Liver (tissue), 9 donors: ENCODE data around the gene FGFRL1. TPM values are rescaled to one million over a fixed set of nuclear protein-coding genes. Genes with fewer than 3 reads are reported as not detected.

ENCODE experiments used
- DNase-seq: peaks from one replicate; pipeline ENCODE4 v3.0.0-alpha.2; 2017; ENCODE audit warnings: low spot score
- H3K27ac ChIP-seq, 2 donors: one replicate each; pipeline ENCODE4 v1.7.0; 2013; ENCODE audit warnings: inconsistent platforms in 2 of 2, low read length in 2 of 2, control low read depth in 1 of 2, low read depth in 1 of 2, mild to moderate bottlenecking in 1 of 2
- H3K27me3 ChIP-seq, 4 donors: one replicate each; pipeline versions ENCODE4 v1.6.1 to v1.7.0; 2013; ENCODE audit warnings: low read length in 3 of 4, inconsistent platforms in 1 of 4, mild to moderate bottlenecking in 1 of 4, moderate library complexity in 1 of 4; ENCODE audit not compliant: control insufficient read depth in 4 of 4, insufficient read depth in 4 of 4
- H3K36me3 ChIP-seq, 4 donors: one replicate each; pipeline versions ENCODE4 v1.6.1 to v1.7.0; 2013; ENCODE audit warnings: low read length in 3 of 4, mild to moderate bottlenecking in 3 of 4, low read depth in 1 of 4, moderate library complexity in 1 of 4; ENCODE audit not compliant: control insufficient read depth in 4 of 4, insufficient read depth in 3 of 4
- H3K4me1 ChIP-seq, 4 donors: one replicate each; pipeline versions ENCODE4 v1.6.1 to v1.7.0; 2013; ENCODE audit warnings: low read length in 3 of 4, mild to moderate bottlenecking in 3 of 4, moderate library complexity in 1 of 4; ENCODE audit not compliant: control insufficient read depth in 4 of 4, insufficient read depth in 4 of 4
- H3K4me3 ChIP-seq, 3 donors: one replicate each; pipeline versions ENCODE4 v1.6.1 to v1.7.0; 2013; ENCODE audit warnings: low read length in 3 of 3, control low read depth in 1 of 3, low read depth in 1 of 3, mild to moderate bottlenecking in 1 of 3
- H3K9ac ChIP-seq, 2 donors: one replicate each; pipeline ENCODE4 v1.7.0; 2013; ENCODE audit warnings: low read length in 2 of 2, mild to moderate bottlenecking in 2 of 2, moderate library complexity in 2 of 2, control low read depth in 1 of 2, low read depth in 1 of 2
- H3K9me3 ChIP-seq, 4 donors: one replicate each; pipeline versions ENCODE4 v1.6.1 to v1.7.0; 2013; ENCODE audit warnings: low read length in 3 of 4; ENCODE audit not compliant: control insufficient read depth in 4 of 4
- ATF3 ChIP-seq: IDR thresholded peaks from 2 replicates; pipeline ENCODE4 v1.6.1; 2016; ENCODE audit warnings: antibody characterized with exemption
- EGR1 ChIP-seq, 2 donors: IDR thresholded peaks; 2 replicates each; pipeline ENCODE4 v1.6.1; 2016 to 2018; ENCODE audit warnings: antibody characterized with exemption in 2 of 2, low read depth in 2 of 2
- FOXA1 ChIP-seq: IDR thresholded peaks from 2 replicates; pipeline ENCODE4 v1.6.1; 2016; ENCODE audit warnings: antibody characterized with exemption
- FOXA2 ChIP-seq: IDR thresholded peaks from 2 replicates; pipeline ENCODE4 v1.6.1; 2016; ENCODE audit warnings: antibody characterized with exemption
- GABPA ChIP-seq, 2 donors: IDR thresholded peaks in 1 of 2; conservative IDR thresholded peaks in 1 of 2; 2 replicates each; pipeline ENCODE4 v1.6.1; 2016; ENCODE audit warnings: antibody characterized with exemption in 2 of 2, mild to moderate bottlenecking in 1 of 2, moderate library complexity in 1 of 2
- HNF4A ChIP-seq, 2 donors: conservative IDR thresholded peaks; 2 replicates each; pipeline ENCODE4 v1.6.1; 2016; ENCODE audit warnings: antibody characterized with exemption in 2 of 2, mild to moderate bottlenecking in 2 of 2
- HNF4G ChIP-seq: IDR thresholded peaks from 2 replicates; pipeline ENCODE4 v1.6.1; 2016; ENCODE audit warnings: antibody characterized with exemption
- JUND ChIP-seq, 2 donors: IDR thresholded peaks; 2 replicates each; pipeline ENCODE4 v1.6.1; 2016; ENCODE audit warnings: antibody characterized with exemption in 2 of 2
- NR2F2 ChIP-seq: IDR thresholded peaks from 2 replicates; pipeline ENCODE4 v1.6.1; 2016; ENCODE audit warnings: antibody characterized with exemption
- RAD21 ChIP-seq, 2 donors: IDR thresholded peaks; 2 replicates each; pipeline ENCODE4 v1.6.1; 2016; ENCODE audit warnings: antibody characterized with exemption in 2 of 2, mild to moderate bottlenecking in 2 of 2
- RXRA ChIP-seq, 2 donors: IDR thresholded peaks; 2 replicates each; pipeline ENCODE4 v1.6.1; 2017 to 2018; ENCODE audit warnings: antibody characterized with exemption in 2 of 2, mild to moderate bottlenecking in 1 of 2
- SP1 ChIP-seq: IDR thresholded peaks from 2 replicates; pipeline ENCODE4 v1.6.1; 2018; ENCODE audit warnings: antibody characterized with exemption, mild to moderate bottlenecking
- TAF1 ChIP-seq: conservative IDR thresholded peaks from 2 replicates; pipeline ENCODE4 v1.6.1; 2016; ENCODE audit warnings: antibody characterized with exemption, mild to moderate bottlenecking
- YY1 ChIP-seq: IDR thresholded peaks from 2 replicates; pipeline ENCODE4 v1.6.1; 2016; ENCODE audit warnings: antibody characterized with exemption, mild to moderate bottlenecking
- WGBS: extraction: QIAGEN DNeasy Blood & Tissue Kit; methylation state at CpG from one replicate; pipeline ENCODE4 v1.1.7; 2013; 5-methylcytosine and 5-hydroxymethylcytosine counted together
- polyA plus RNA-seq, 2 donors: library from polyadenylated mRNA; stranded (reverse) in 1 of 2; unstranded in 1 of 2; fragments of 200-250 nt in 1 of 2; fragments of >200 nt in 1 of 2; fragmentation: Nextera tagmentation in 1 of 2; extraction: Ambion mirVana in 1 of 2; gene quantifications; one replicate each; pipeline versions ENCODE4 v1.2.1 to v1.2.3, GENCODE V29; 2013 to 2015
- total RNA-seq, 2 donors: library from RNA; depleted of rRNA; stranded (reverse); fragments of >200 nt; gene quantifications; one replicate each; pipeline ENCODE4 v1.2.3, GENCODE V29; 2014
- TF ChIP-seq, protein P1 (sequence below): IDR thresholded peaks from 2 replicates; pipeline ENCODE4 v1.6.1; 2016; ENCODE audit warnings: antibody characterized with exemption
- TF ChIP-seq, protein P2 (sequence below): IDR thresholded peaks from 2 replicates; pipeline ENCODE4 v1.6.1; 2016; ENCODE audit warnings: antibody characterized with exemption, mild to moderate bottlenecking
- TF ChIP-seq, protein P3 (sequence below): fragments of 150-350 bp; IDR thresholded peaks from 2 replicates; pipeline ENCODE4 v1.5.1; 2017; ENCODE audit warnings: improper control_type of control experiment, low read depth, low read length; ENCODE audit not compliant: missing input control
- TF ChIP-seq, protein P4 (sequence below): IDR thresholded peaks from 2 replicates; pipeline ENCODE4 v1.6.1; 2016; ENCODE audit warnings: antibody characterized with exemption
- donor health status: healthy.
- donor health status: healthy.
- donor health status: healthy.
- donor health status: healthy.
- donor health status: healthy.

FGFRL1 gene
- total and polyA plus RNA-seq, 4 donors, result 14.2 to 49.1 (median 22.4) TPM

GRCh38 chr4:1000686-1001260 is 10.7 kb upstream of the FGFRL1 start:
- no peaks in the 10 kb centered on the region for H3K27me3 ChIP-seq
- DNase-seq, result no peak

More at GRCh38 chr4:1000686-1001260, 10.7 kb upstream of the FGFRL1 start:
- H3K4me1 ChIP-seq, result peaks cover 3 to 26% (median 15%) of the 10 kb centered on the region in 4 donors
- H3K4me3 ChIP-seq, result no peak overlapping the region
- TF ChIP-seq HNF4A (conservative IDR thresholded peaks at IDR 0.05), result no peak
- no peak for TF ChIP-seq ATF3
- TF ChIP-seq, protein P1, sequence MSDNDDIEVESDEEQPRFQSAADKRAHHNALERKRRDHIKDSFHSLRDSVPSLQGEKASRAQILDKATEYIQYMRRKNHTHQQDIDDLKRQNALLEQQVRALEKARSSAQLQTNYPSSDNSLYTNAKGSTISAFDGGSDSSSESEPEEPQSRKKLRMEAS, result no peak
- no peak for TF ChIP-seq RAD21 (IDR thresholded peaks at IDR 0.05)
- TF ChIP-seq YY1, result no peak
- TF ChIP-seq JUND (IDR thresholded peaks at IDR 0.05), result no peak
- TF ChIP-seq, protein P2, sequence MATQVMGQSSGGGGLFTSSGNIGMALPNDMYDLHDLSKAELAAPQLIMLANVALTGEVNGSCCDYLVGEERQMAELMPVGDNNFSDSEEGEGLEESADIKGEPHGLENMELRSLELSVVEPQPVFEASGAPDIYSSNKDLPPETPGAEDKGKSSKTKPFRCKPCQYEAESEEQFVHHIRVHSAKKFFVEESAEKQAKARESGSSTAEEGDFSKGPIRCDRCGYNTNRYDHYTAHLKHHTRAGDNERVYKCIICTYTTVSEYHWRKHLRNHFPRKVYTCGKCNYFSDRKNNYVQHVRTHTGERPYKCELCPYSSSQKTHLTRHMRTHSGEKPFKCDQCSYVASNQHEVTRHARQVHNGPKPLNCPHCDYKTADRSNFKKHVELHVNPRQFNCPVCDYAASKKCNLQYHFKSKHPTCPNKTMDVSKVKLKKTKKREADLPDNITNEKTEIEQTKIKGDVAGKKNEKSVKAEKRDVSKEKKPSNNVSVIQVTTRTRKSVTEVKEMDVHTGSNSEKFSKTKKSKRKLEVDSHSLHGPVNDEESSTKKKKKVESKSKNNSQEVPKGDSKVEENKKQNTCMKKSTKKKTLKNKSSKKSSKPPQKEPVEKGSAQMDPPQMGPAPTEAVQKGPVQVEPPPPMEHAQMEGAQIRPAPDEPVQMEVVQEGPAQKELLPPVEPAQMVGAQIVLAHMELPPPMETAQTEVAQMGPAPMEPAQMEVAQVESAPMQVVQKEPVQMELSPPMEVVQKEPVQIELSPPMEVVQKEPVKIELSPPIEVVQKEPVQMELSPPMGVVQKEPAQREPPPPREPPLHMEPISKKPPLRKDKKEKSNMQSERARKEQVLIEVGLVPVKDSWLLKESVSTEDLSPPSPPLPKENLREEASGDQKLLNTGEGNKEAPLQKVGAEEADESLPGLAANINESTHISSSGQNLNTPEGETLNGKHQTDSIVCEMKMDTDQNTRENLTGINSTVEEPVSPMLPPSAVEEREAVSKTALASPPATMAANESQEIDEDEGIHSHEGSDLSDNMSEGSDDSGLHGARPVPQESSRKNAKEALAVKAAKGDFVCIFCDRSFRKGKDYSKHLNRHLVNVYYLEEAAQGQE, result no peak
- no peak for TF ChIP-seq FOXA2
- TF ChIP-seq HNF4G, result no peak
- TF ChIP-seq TAF1, result no peak
- TF ChIP-seq SP1, result no peak
- TF ChIP-seq FOXA1, result no peak
- TF ChIP-seq, protein P3, sequence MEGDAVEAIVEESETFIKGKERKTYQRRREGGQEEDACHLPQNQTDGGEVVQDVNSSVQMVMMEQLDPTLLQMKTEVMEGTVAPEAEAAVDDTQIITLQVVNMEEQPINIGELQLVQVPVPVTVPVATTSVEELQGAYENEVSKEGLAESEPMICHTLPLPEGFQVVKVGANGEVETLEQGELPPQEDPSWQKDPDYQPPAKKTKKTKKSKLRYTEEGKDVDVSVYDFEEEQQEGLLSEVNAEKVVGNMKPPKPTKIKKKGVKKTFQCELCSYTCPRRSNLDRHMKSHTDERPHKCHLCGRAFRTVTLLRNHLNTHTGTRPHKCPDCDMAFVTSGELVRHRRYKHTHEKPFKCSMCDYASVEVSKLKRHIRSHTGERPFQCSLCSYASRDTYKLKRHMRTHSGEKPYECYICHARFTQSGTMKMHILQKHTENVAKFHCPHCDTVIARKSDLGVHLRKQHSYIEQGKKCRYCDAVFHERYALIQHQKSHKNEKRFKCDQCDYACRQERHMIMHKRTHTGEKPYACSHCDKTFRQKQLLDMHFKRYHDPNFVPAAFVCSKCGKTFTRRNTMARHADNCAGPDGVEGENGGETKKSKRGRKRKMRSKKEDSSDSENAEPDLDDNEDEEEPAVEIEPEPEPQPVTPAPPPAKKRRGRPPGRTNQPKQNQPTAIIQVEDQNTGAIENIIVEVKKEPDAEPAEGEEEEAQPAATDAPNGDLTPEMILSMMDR, result no peak
- TF ChIP-seq EGR1 (IDR thresholded peaks at IDR 0.05; ENCODE audit: low read depth in 2 of 2), result no peak
- TF ChIP-seq GABPA (IDR thresholded peaks at IDR 0.05 in 1 of 2, conservative IDR thresholded peaks at IDR 0.05 in 1 of 2), result no peak
- TF ChIP-seq RXRA (IDR thresholded peaks at IDR 0.05), result no peak
- no peak for TF ChIP-seq NR2F2
- TF ChIP-seq, protein P4, sequence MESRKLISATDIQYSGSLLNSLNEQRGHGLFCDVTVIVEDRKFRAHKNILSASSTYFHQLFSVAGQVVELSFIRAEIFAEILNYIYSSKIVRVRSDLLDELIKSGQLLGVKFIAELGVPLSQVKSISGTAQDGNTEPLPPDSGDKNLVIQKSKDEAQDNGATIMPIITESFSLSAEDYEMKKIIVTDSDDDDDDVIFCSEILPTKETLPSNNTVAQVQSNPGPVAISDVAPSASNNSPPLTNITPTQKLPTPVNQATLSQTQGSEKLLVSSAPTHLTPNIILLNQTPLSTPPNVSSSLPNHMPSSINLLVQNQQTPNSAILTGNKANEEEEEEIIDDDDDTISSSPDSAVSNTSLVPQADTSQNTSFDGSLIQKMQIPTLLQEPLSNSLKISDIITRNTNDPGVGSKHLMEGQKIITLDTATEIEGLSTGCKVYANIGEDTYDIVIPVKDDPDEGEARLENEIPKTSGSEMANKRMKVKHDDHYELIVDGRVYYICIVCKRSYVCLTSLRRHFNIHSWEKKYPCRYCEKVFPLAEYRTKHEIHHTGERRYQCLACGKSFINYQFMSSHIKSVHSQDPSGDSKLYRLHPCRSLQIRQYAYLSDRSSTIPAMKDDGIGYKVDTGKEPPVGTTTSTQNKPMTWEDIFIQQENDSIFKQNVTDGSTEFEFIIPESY, result no peak
- no peaks in the 10 kb centered on the region for H3K36me3 ChIP-seq
- H3K9ac ChIP-seq, result no peak overlapping the region
- H3K9me3 ChIP-seq, result no peaks in the 10 kb centered on the region
- H3K27ac ChIP-seq, result no peak overlapping the region
- 94% methylated on average over 15 of the region's 15 CpGs for WGBS
